HG03342 (cell line): Measurements from ENCODE around the gene FBN1.
A peak's percentile ranks its signal among the peaks of the same experiment; 100 is the strongest.

Experiments used
- ATAC-seq: cut with Tn5 transposase; IDR thresholded peaks from one replicate; pipeline ENCODE4 v1.9.1; 2021; ENCODE audit warnings: mild to moderate bottlenecking, moderate library complexity; ENCODE audit not compliant: unreplicated experiment

FBN1 gene

GRCh38 chr15:48556159-48556897 is 89.2 kb downstream of the FBN1 start:
- ATAC-seq = no peak

DNA sequence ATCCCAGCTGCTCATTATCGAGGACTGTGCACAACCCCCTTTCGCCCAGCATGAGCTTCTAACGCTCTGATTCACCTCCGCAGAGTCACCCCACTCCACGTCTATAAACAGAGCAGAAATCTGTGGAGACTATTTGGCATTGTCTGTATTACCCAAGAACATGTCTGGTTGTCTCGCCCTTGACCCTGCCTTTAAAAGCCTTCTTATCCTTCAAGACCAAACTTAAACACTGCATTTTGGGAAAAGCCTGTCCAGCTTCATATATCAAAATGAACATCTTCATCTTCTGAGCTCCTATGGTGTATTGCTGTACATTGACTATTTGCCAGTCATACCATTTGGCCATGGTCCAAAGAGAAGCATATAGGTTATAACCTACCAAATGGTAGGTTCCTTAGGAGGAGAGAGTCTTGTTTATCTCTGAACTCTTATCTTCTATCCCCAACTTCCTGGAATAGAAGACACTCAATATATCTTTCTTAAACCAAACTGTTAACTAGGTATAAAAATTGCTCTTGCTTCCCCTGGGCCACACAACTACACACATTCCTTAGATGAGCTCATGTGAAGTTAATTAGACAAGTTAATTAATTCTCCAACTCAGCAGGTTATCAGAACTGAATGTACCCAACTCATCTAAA is 90.1 kb downstream of the FBN1 start:
- ATAC-seq = no peak

DNA sequence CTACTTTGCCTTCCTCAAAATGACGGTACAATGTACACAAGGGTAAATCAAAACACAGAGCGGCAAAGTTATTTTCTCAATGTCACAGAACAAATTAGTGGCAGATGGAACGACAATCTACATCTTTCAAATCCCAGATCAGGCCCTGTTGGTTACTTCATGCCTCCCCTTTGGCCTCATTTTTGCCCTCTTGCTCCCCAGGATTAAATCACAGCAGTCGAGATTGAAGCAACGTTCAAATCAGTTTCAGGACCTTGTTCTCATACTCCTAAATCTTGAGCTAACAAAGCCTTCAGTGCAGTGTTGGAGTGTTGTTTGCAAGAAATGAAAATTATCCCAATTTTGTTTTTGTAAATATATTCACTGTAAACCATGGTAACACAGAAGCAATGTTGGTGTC is 91.4 kb downstream of the FBN1 start:
- ATAC-seq = no peak

GRCh38 chr15:48553559-48553958 is 92.0 kb downstream of the FBN1 start:
- ATAC-seq = no peak

- ATAC-seq = no peak
Observed at GRCh38 chr15:48550822-48551525, 94.5 kb downstream of the FBN1 start.

GRCh38 chr15:48548455-48548854 is 97.1 kb downstream of the FBN1 start:
- no peak for ATAC-seq

- ATAC-seq = no peak
Observed at GRCh38 chr15:48547286-48547685, 98.2 kb downstream of the FBN1 start.

DNA sequence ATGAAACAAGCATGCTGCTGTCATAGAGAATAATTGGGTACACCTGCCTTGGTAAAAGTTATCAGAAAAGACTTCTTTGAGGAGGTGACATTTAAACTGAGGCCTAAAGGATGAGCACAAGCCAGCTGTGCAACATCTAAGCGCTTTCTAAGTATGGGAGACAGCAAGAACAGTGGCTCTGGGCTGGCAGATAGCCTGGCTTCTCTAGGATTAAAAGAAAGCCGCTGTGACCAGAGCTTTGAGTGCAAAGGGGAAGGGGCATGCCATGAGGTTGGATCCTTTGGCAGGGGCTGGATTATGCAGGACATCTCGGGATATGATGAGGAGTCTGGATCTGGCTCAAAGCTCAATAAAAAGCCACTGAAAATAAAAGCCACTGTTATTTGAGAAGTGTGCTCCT is 99.2 kb downstream of the FBN1 start:
- ATAC-seq = no peak

DNA sequence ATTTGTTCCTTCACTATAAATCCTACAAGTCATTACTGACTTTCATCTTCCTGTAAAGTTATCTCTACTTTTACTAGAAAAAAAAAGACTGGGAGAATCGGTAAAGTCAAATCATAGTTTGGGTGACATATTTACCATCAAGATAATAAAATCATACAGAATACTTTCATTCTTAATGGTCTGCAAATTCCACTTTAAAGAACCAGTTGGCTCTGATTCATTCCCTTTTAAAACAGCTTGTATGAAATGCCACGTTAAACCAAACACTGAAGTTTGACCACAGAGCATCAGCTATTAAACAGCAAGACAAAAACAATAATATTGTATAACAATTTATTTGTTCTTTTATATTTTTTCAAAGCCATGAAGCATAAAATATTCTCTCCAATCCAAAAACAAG is 100.7 kb downstream of the FBN1 start:
- no peak for ATAC-seq

DNA sequence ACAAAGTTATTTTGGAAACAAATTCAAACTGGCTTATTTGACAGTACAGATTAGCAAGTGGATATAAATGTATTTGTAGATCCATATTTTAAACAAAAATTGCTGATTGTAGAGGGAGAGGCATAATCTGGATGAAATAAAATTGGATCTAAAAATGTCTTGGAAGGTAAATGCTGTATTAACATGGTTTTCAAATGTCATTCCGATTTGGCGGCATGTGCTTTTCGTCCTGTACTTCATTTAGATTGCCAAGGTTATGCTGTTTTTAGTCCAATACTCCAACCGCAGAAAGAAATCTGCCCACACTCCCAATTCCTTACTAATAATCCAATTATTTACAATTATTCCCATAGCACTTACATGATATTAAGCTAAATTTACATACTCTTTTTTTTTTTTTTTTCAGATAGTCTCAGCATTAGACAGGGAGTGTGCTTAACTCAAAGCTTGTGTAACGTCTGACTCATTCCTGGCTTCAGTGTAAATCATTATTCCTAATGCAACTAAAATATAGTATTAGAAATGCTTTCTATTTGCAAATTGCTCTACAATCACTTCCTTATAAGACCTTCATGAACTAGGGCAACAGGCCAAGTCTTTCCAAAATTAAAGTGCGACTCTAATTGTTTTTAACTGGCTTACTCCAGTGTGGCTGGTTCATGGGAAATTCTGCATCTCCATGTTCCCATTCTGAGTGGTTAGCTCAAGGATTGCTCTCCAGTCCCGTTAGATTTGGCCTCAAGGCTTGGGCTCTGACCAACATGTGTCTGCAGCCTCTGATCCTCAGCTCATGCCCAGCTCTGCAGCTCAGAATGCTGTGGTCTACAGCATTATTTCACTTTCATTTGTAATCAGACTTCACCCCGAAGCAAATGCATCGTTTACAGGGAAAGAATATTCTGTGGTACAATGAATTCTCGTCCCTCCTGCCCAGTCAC is 103.9 kb downstream of the FBN1 start:
- ATAC-seq = peak; percentile 94

- ATAC-seq = no peak
Observed at GRCh38 chr15:48540756-48541155, 104.8 kb downstream of the FBN1 start.

DNA sequence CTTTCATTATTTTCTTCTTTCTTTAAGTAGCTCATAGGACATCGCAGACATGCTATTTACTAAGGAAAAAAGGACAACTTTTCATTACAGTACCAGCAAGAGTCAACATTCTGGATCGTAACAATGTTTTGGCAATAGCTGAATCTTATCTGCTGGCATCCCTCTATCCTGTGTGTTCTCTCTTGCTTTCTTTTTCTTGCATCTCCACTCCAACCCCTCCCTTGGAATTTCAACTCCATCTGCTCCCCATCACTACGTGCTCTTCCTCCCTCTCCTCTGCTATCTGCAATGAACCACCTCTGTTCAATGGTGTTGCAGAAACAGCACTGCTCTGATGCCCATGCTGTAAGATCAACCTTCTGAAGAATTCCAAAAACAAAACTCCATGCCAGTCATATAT is 106.6 kb downstream of the FBN1 start:
- ATAC-seq = no peak

- ATAC-seq = no peak
Observed at GRCh38 chr15:48537271-48538113, 108.0 kb downstream of the FBN1 start.

DNA sequence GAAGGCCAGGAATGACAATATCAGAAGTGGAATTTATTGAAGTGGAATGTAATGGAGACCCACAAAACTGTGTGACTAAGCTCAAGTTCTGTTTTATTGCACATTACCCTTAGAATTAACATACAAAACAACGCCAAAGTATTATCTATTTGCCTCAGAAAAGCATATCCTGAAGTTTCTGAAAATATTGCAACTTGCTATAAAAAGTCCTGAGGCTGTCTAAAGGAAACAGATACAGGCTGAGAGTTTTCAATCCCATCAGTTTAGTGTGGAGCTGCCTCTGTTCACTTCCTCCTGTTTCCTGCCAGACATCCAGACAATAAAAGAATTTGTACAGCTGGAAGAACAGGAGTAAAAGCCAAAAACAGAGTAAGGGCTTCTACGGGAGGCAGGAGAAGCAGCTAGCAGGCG is 108.8 kb downstream of the FBN1 start:
- ATAC-seq = no peak

DNA sequence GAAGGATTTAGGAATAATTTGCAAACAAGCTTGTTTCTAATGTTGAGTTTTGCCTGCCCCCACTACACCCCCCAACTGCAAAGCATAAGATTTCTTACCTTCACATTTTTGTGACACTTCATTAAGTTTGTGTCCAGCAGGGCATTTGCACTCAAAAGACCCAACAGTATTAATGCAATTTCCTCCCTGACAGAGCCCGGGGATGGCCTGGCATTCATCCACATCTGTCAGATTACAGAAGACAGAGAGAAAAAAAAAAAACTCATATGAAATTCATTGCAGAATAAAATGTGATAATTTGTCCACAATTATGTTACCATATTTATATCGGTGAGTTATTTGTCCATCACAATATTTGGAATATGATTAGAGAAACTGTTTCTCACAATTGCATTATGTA is 111.5 kb downstream of the FBN1 start:
- ATAC-seq = no peak

- no peak for ATAC-seq
Observed at GRCh38 chr15:48532946-48533345, 112.6 kb downstream of the FBN1 start.

- ATAC-seq = no peak
Observed at GRCh38 chr15:48530528-48530927, 115.0 kb downstream of the FBN1 start.

- no peak for ATAC-seq
Observed at GRCh38 chr15:48528921-48529320, 116.6 kb downstream of the FBN1 start.

DNA sequence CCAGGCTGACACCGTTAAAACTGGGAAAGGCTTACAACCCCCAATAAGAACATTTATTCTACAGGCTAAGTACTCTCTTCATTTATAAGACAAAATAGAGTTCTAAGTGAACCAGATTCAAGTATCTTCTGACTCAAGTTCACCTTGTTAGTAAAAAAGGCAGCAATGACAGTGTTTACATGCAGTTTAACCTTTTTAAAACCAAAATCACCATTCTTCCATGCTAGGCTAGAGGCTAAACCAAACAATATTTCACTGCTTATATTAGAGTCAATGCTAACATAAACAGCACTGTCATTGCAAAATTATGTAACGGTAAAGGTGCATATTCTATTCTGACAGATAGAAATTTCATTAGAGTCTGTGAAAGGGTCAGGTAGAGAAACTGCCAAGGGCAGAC is 118.0 kb downstream of the FBN1 start:
- ATAC-seq = no peak

GRCh38 chr15:48522911-48523310 is 122.6 kb downstream of the FBN1 start:
- no peak for ATAC-seq
